Measurements from ENCODE around the gene MS4A14. TPM values are rescaled to one million over a fixed set of nuclear protein-coding genes. Genes with fewer than 3 reads are reported as not detected.

The MS4A14 gene
- total and polyA plus RNA-seq, 2 experiments from 2014 or later, result not detected

GRCh38 chr11:60454212-60454611, 58.0 kb downstream of the MS4A14 start:
- Histone ChIP-seq H3K79me2 (replicated peaks; ENCODE audit: insufficient read depth) (no peaks in the 10 kb centered on the region), H3K27ac (ENCODE audit: low read depth) (no peak overlapping the region), H4K20me1 (replicated peaks; ENCODE audit: insufficient read depth) (no peaks in the 10 kb centered on the region), H3K27me3 (ENCODE audit: insufficient read depth) (no peaks in the 10 kb centered on the region), H2AFZ (no peak overlapping the region), H3K36me3 (ENCODE audit: insufficient read depth) (no peaks in the 10 kb centered on the region), H3K4me3 (no peak overlapping the region), H3K4me2 (no peak overlapping the region), H3K4me1 (ENCODE audit: insufficient read depth) (no peaks in the 10 kb centered on the region), H3F3A (replicated peaks; ENCODE audit: low read depth) (no peaks in the 10 kb centered on the region), H3K9me2 (ENCODE audit: insufficient read depth) (no peaks in the 10 kb centered on the region)
- Mint-ChIP-seq H3K36me3 (ENCODE audit: low read depth) (peaks cover 7% of the 10 kb centered on the region; the same call in 2 of the 3 replicates), H3K4me3 (no peak overlapping the region), H3K27ac (no peak overlapping the region), H3K9me3 (peaks cover 21% of the 10 kb centered on the region), H3K27me3 (ENCODE audit: insufficient read depth, low read depth, poor library complexity) (no peaks in the 10 kb centered on the region), H3K4me1 (no peaks in the 10 kb centered on the region)
- no peak for TF ChIP-seq JUNB (IDR thresholded peaks at IDR 0.05; ENCODE audit: unreplicated experiment)
- no peak for ATAC-seq
- no peak for DNase-seq (ENCODE audit: low spot score)

GRCh38 chr11:60455531-60456042, 59.3 kb downstream of the MS4A14 start, which contains the start of gene MS4A1:
MS4A1 (plus strand) TSS chr11:60455847; CDS start chr11:60462375, 6,528 bp downstream.
- H3K36me3 ChIP-seq (ENCODE audit: insufficient read depth), result no peaks in the 10 kb centered on the region
- peaks cover 9% of the 10 kb centered on the region; the same call in 2 of the 3 replicates for H3K9me3 Mint-ChIP-seq
- no peaks in the 10 kb centered on the region for H4K20me1 ChIP-seq (replicated peaks; ENCODE audit: insufficient read depth)
- H3K36me3 Mint-ChIP-seq (ENCODE audit: low read depth), result peaks cover 1% of the 10 kb centered on the region; the same call in 1 of the 3 replicates
- H3K27me3 ChIP-seq (ENCODE audit: insufficient read depth), result no peaks in the 10 kb centered on the region
- no peaks in the 10 kb centered on the region for H3K4me1 ChIP-seq (ENCODE audit: insufficient read depth)
- H3K27ac ChIP-seq (ENCODE audit: low read depth), result no peak within 1 kb of the TSS
- H3K4me3 ChIP-seq, result no peak within 1 kb of the TSS
- no peak within 1 kb of the TSS for H2AFZ ChIP-seq
- H3K4me3 Mint-ChIP-seq, result no peak within 1 kb of the TSS
- no peak within 1 kb of the TSS for H3K4me2 ChIP-seq
- H3K27ac Mint-ChIP-seq, result no peak within 1 kb of the TSS
- DNase-seq (ENCODE audit: low spot score), result no peak
- H3K4me1 Mint-ChIP-seq, result no peaks in the 10 kb centered on the region
- TF ChIP-seq JUNB (IDR thresholded peaks at IDR 0.05; ENCODE audit: unreplicated experiment), result no peak
- TF ChIP-seq, protein P1, sequence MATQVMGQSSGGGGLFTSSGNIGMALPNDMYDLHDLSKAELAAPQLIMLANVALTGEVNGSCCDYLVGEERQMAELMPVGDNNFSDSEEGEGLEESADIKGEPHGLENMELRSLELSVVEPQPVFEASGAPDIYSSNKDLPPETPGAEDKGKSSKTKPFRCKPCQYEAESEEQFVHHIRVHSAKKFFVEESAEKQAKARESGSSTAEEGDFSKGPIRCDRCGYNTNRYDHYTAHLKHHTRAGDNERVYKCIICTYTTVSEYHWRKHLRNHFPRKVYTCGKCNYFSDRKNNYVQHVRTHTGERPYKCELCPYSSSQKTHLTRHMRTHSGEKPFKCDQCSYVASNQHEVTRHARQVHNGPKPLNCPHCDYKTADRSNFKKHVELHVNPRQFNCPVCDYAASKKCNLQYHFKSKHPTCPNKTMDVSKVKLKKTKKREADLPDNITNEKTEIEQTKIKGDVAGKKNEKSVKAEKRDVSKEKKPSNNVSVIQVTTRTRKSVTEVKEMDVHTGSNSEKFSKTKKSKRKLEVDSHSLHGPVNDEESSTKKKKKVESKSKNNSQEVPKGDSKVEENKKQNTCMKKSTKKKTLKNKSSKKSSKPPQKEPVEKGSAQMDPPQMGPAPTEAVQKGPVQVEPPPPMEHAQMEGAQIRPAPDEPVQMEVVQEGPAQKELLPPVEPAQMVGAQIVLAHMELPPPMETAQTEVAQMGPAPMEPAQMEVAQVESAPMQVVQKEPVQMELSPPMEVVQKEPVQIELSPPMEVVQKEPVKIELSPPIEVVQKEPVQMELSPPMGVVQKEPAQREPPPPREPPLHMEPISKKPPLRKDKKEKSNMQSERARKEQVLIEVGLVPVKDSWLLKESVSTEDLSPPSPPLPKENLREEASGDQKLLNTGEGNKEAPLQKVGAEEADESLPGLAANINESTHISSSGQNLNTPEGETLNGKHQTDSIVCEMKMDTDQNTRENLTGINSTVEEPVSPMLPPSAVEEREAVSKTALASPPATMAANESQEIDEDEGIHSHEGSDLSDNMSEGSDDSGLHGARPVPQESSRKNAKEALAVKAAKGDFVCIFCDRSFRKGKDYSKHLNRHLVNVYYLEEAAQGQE (IDR thresholded peaks at IDR 0.05; ENCODE audit: unreplicated experiment), result no peak
- TF ChIP-seq ETS1 (IDR thresholded peaks at IDR 0.05), result no peak
- no peak for TF ChIP-seq NANOG (IDR thresholded peaks at IDR 0.05; ENCODE audit: borderline replicate concordance)
- no peak for TF ChIP-seq EZH2phosphoT487 (IDR thresholded peaks at IDR 0.05; ENCODE audit: unreplicated experiment)
- TF ChIP-seq EZH2 (IDR thresholded peaks at IDR 0.05; ENCODE audit: low read depth, unreplicated experiment), result no peak
- TF ChIP-seq CREB1 (CRISPR knock-in tag; IDR thresholded peaks at IDR 0.05; ENCODE audit: low read depth), result no peak
- no peak for TF ChIP-seq ZNF114 (CRISPR knock-in tag; IDR thresholded peaks at IDR 0.05)
- no peak for TF ChIP-seq ZNF462 (CRISPR knock-in tag; IDR thresholded peaks at IDR 0.05)
- H3K27me3 Mint-ChIP-seq (ENCODE audit: insufficient read depth, low read depth, poor library complexity), result no peaks in the 10 kb centered on the region
- H3F3A ChIP-seq (replicated peaks; ENCODE audit: low read depth), result no peaks in the 10 kb centered on the region
- ATAC-seq, result no peak
- no peaks in the 10 kb centered on the region for H3K9me2 ChIP-seq (ENCODE audit: insufficient read depth)
- H3K79me2 ChIP-seq (replicated peaks; ENCODE audit: insufficient read depth), result no peaks in the 10 kb centered on the region
